WTC11 (cell line): ENCODE results near the gene GAB1. TPM values are rescaled to one million over a fixed set of nuclear protein-coding genes. Genes with fewer than 3 reads are reported as not detected.

Experiments
- ATAC-seq: fragments of 200-7000 bp; cut with Tn5 transposase; 2 replicates; pipeline ENCODE4 v1.10.0; 2021; ENCODE audit warnings: mild to moderate bottlenecking, moderate library complexity
- CTCF ChIA-PET: fragments of 300-600 bp; sonication (Branson Sonifier 250); formaldehyde crosslinking; loops from one replicate; lab custom pipeline; 2021; ENCODE audit warnings: antibody characterized with exemption; lab: Charles Lee
- POLR2A ChIA-PET: fragments of 350-600 bp; sonication (Branson Sonifier 250); formaldehyde crosslinking; loops from one replicate; lab custom pipeline; 2021; ENCODE audit warnings: antibody characterized with exemption; lab: Charles Lee
- DNase-seq: peaks from one replicate; pipeline ENCODE4 v3.0.0; 2021; ENCODE audit warnings: low spot score
- H3K27ac Mint-ChIP-seq: 2 replicates; pipeline ENCODE4 v1.8.0; 2021; ENCODE audit warnings: mixed read lengths
- H3K27me3 Mint-ChIP-seq: 2 replicates; pipeline ENCODE4 v1.8.0; 2021; ENCODE audit warnings: low read depth, mild to moderate bottlenecking, moderate library complexity, mixed read lengths
- H3K36me3 Mint-ChIP-seq: 2 replicates; pipeline ENCODE4 v1.8.0; 2021; ENCODE audit warnings: mixed read lengths
- H3K4me1 Mint-ChIP-seq: 2 replicates; pipeline ENCODE4 v1.8.0; 2022; ENCODE audit warnings: mixed read lengths
- H3K4me3 Mint-ChIP-seq: 2 replicates; pipeline ENCODE4 v1.8.0; 2021; ENCODE audit warnings: mild to moderate bottlenecking, moderate library complexity, mixed read lengths
- H3K9me3 Mint-ChIP-seq: 2 replicates; pipeline ENCODE4 v1.8.0; 2021; ENCODE audit warnings: mixed read lengths
- AR ChIP-seq: fragments of 250-450 bp; sonication (Bioruptor Pico); IDR thresholded peaks from 2 replicates; pipeline ENCODE4 v1.9.0; 2021; ENCODE audit warnings: mild to moderate bottlenecking
- CREM ChIP-seq: sonication (generic); formaldehyde crosslinking; IDR thresholded peaks from 2 replicates; pipeline ENCODE4 v1.8.1; 2022; ENCODE audit warnings: mild to moderate bottlenecking, missing genetic modification reagents, moderate library complexity
- E2F4 ChIP-seq: sonication (generic); formaldehyde crosslinking; IDR thresholded peaks from 2 replicates; pipeline ENCODE4 v1.8.1; 2022; ENCODE audit warnings: low read depth, mild to moderate bottlenecking, moderate library complexity, missing genetic modification reagents, borderline replicate concordance
- ETV6 ChIP-seq: sonication (generic); formaldehyde crosslinking; IDR thresholded peaks from 2 replicates; pipeline ENCODE4 v1.8.1; 2022; ENCODE audit warnings: mild to moderate bottlenecking, missing genetic modification reagents
- FOXJ3 ChIP-seq: sonication (generic); formaldehyde crosslinking; IDR thresholded peaks from 2 replicates; pipeline ENCODE4 v1.9.0; 2021; ENCODE audit warnings: missing genetic modification reagents, mild to moderate bottlenecking, borderline replicate concordance
- MAX ChIP-seq: sonication (generic); formaldehyde crosslinking; IDR thresholded peaks from 2 replicates; pipeline ENCODE4 v1.8.0; 2022; ENCODE audit warnings: mild to moderate bottlenecking, missing genetic modification reagents
- SP1 ChIP-seq: sonication (generic); formaldehyde crosslinking; conservative IDR thresholded peaks from 2 replicates; pipeline ENCODE4 v1.8.1; 2022; ENCODE audit warnings: missing genetic modification reagents
- TP53 ChIP-seq: sonication (generic); formaldehyde crosslinking; IDR thresholded peaks from 2 replicates; pipeline ENCODE4 v1.8.1; 2023; ENCODE audit warnings: mild to moderate bottlenecking, missing genetic modification reagents
- ZBTB21 ChIP-seq: sonication (generic); formaldehyde crosslinking; IDR thresholded peaks from 2 replicates; pipeline ENCODE4 v1.8.1; 2023; ENCODE audit warnings: mild to moderate bottlenecking, missing genetic modification reagents, borderline replicate concordance
- ZBTB43 ChIP-seq: sonication (generic); formaldehyde crosslinking; IDR thresholded peaks from 2 replicates; pipeline ENCODE4 v1.8.1; 2023; ENCODE audit warnings: mild to moderate bottlenecking, missing genetic modification reagents
- ZMAT4 ChIP-seq: fragments of 250-450 bp; sonication (Bioruptor Pico); IDR thresholded peaks from 2 replicates; pipeline ENCODE4 v1.9.0; 2021; ENCODE audit warnings: mild to moderate bottlenecking
- ZNF138 ChIP-seq: sonication (generic); formaldehyde crosslinking; conservative IDR thresholded peaks from 2 replicates; pipeline ENCODE4 v1.8.1; 2022; ENCODE audit warnings: mild to moderate bottlenecking, moderate library complexity, missing genetic modification reagents
- ZNF263 ChIP-seq: sonication (generic); formaldehyde crosslinking; IDR thresholded peaks from 2 replicates; pipeline ENCODE4 v1.8.1; 2022; ENCODE audit warnings: low read depth, mild to moderate bottlenecking, moderate library complexity, missing genetic modification reagents
- ZNF512 ChIP-seq: sonication (generic); formaldehyde crosslinking; IDR thresholded peaks from 2 replicates; pipeline ENCODE4 v1.8.1; 2022; ENCODE audit warnings: missing genetic modification reagents, borderline replicate concordance
- total RNA-seq: library from RNA; stranded (reverse); gene quantifications from 3 replicates; pipeline ENCODE4 v1.2.3, GENCODE V29; 2021
- TF ChIP-seq, protein P1 (sequence below): sonication (generic); formaldehyde crosslinking; IDR thresholded peaks from 2 replicates; pipeline ENCODE4 v1.8.0; 2022; ENCODE audit warnings: mild to moderate bottlenecking, missing genetic modification reagents
- TF ChIP-seq, protein P2 (sequence below): sonication (generic); formaldehyde crosslinking; IDR thresholded peaks from 2 replicates; pipeline ENCODE4 v1.8.1; 2022; ENCODE audit warnings: mild to moderate bottlenecking, moderate library complexity, missing genetic modification reagents

GAB1 gene
- total RNA-seq, 1 experiment from 2014 or later: 17.4 TPM

- no peak for TF ChIP-seq TP53
- peak; percentile 96 for TF ChIP-seq ZBTB21
- Mint-ChIP-seq H3K27ac (peak overlapping the region; percentile 99), H3K36me3 (peaks cover 23% of the 10 kb centered on the region), H3K9me3 (no peaks in the 10 kb centered on the region), H3K4me3 (peak overlapping the region; percentile 97), H3K4me1 (peaks cover 18% of the 10 kb centered on the region), H3K27me3 (no peaks in the 10 kb centered on the region; the same call in 1 of the 2 replicates)
- ATAC-seq (peak; percentile 15), DNase-seq (no peak)
- POLR2A ChIA-PET: interaction anchor here (0.7 to 2.8 kb wide), 7 partner anchors 10 to 177 kb away, joined by 3 to 18 read pairs (median 5); partner anchors contain the start of gene GAB1
- CTCF ChIA-PET: interaction anchor here (1.2 to 3.1 kb wide), 2 partner anchors 46 to 176 kb away, joined by 3 to 8 read pairs; partner anchors contain the start of gene GAB1
Observed at GRCh38 chr4:143512978-143513313, 176.3 kb downstream of the GAB1 start.

GRCh38 chr4:143513314-143514168 is 176.9 kb downstream of the GAB1 start, which contains the start of gene SMARCA5:
Gene SMARCA5, plus strand, starts transcription at chr4:143513702. Its CDS starts 223 bp downstream, at chr4:143513925.
- H3K9me3 Mint-ChIP-seq: no peaks in the 10 kb centered on the region
- ATAC-seq: peak; percentile 95
- DNase-seq: peak; percentile 96
- CTCF ChIA-PET: interaction anchor here (1.2 to 3.1 kb wide), 2 partner anchors 46 to 176 kb away, joined by 3 to 8 read pairs; partner anchors contain the start of gene GAB1
- peak within 1 kb of the TSS; percentile 97 for H3K4me3 Mint-ChIP-seq
- peaks cover 18% of the 10 kb centered on the region for H3K4me1 Mint-ChIP-seq
- H3K27ac Mint-ChIP-seq: peak within 1 kb of the TSS; percentile 99
- H3K36me3 Mint-ChIP-seq: peaks cover 26% of the 10 kb centered on the region
- no peaks in the 10 kb centered on the region; the same call in 1 of the 2 replicates for H3K27me3 Mint-ChIP-seq
- POLR2A ChIA-PET: interaction anchor here (0.7 to 2.8 kb wide), 8 partner anchors 11 to 177 kb away, joined by 3 to 18 read pairs (median 4); partner anchors contain the start of gene GAB1
- TF ChIP-seq, protein P1, sequence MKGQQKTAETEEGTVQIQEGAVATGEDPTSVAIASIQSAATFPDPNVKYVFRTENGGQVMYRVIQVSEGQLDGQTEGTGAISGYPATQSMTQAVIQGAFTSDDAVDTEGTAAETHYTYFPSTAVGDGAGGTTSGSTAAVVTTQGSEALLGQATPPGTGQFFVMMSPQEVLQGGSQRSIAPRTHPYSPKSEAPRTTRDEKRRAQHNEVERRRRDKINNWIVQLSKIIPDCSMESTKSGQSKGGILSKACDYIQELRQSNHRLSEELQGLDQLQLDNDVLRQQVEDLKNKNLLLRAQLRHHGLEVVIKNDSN: peak; percentile 65; the same call in 1 of the 2 replicates
- no peak for TF ChIP-seq ZNF263 (CRISPR knock-in tag)
- TF ChIP-seq CREM (CRISPR knock-in tag): peak; percentile 69; the same call in 1 of the 2 replicates
- TF ChIP-seq FOXJ3 (CRISPR knock-in tag): no peak
- peak; percentile 91; the same call in 1 of the 2 replicates for TF ChIP-seq ETV6
- TF ChIP-seq E2F4: peak; percentile 71; the same call in 1 of the 2 replicates
- peak; percentile 61; the same call in 1 of the 2 replicates for TF ChIP-seq SP1
- TF ChIP-seq MAX (CRISPR knock-in tag): peak; percentile 78
- TF ChIP-seq ZNF512: no peak
- TF ChIP-seq, protein P2, sequence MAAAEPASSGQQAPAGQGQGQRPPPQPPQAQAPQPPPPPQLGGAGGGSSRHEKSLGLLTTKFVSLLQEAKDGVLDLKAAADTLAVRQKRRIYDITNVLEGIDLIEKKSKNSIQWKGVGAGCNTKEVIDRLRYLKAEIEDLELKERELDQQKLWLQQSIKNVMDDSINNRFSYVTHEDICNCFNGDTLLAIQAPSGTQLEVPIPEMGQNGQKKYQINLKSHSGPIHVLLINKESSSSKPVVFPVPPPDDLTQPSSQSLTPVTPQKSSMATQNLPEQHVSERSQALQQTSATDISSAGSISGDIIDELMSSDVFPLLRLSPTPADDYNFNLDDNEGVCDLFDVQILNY (CRISPR knock-in tag): peak; percentile 77; the same call in 1 of the 2 replicates
- TF ChIP-seq AR: no peak
- TF ChIP-seq TP53: 0 out of 2 replicates have a peak, but pooled peaks have one; percentile 66
- 0 out of 2 replicates have a peak, but pooled peaks have one; percentile 15 for TF ChIP-seq ZBTB21
- TF ChIP-seq ZNF138 (CRISPR knock-in tag): no peak
- TF ChIP-seq ZMAT4 (CRISPR knock-in tag): no peak
- 0 out of 2 replicates have a peak, but pooled peaks have one; percentile 21 for TF ChIP-seq ZBTB43 (CRISPR knock-in tag)
